Measurements from ENCODE around the gene MYOG.

MYOG gene

DNA sequence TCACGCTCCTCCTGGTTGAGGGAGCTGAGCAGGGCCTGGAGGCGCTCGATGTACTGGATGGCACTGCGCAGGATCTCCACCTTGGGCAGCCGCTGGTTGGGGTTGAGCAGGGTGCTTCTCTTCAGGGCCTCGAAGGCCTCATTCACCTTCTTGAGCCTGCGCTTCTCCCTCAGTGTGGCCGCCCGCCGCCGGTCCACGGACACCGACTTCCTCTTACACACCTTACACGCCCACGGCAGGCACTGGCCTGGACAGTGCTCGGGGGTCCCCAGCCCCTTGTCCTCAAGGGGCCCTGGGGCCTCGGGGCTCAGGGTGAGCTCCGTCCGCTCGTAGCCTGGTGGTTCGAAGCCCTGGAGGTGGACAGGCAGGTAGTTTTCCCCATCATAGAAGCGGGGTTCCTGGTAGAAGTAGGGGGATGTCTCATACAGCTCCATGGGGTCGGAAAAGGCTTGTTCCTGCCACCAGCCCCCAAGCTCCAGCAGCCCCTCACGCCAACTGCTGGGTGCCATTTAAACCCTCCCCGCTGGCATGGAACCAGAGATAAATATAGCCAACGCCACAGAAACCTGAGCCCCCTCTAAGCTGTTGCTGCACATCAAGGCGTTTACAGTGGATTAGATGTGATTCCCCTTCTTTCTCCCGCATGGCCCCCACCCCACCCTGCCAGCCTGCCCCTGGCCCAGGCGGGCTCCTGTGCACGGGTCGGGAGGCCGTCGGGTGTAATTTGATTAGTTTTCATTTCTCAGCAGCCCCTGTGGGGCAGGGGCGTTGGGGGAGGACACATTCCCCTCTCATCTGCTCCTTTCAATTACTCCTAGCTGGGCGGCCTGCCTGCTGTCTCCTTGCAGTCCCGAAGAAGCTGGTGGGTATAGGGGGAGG lies at the start of gene MYOG:
TSS of gene MYOG (minus strand) at position 485 of the 879 bp plus-strand sequence. CDS start at position 434, 51 bp downstream.
- DNase-seq = peak; percentile 74

DNA sequence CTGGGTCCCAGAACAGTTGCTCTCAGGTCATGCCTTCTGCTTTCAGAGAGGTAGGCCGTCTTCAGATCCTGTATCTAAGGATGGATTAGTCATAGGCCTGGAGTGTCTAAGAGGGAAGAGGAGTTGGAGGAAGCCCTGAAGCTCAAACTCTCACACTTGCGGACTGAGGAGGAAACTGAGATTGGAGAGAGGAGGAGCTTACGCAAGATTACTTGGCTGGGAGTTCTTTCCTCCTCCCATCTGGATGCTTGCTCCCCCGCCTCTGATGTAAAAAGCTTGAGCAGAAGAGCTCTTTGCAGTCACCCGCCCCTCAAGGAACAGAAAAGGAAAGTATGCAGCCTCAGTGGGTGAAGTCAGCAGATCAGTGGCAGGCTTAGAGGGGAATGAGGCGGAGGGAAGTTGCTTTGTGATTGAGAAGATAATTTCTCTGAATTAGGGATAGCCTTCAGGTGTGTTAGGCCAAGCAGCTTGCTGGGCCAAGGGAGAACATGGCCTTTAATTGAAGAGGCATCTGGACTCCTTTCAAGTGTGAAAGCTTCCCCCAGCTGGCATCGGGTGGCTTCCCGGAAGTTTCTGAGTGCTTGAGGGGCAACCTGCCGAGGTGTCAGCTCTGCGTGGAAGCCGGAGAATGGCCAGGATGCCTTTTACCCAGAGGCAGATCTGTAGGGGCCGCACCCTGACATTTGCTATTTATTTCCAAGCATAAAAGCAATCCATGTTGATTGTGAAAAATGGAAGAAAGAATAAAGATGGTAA lies 48.3 kb upstream of the MYOG start:
- no peak for DNase-seq

DNA sequence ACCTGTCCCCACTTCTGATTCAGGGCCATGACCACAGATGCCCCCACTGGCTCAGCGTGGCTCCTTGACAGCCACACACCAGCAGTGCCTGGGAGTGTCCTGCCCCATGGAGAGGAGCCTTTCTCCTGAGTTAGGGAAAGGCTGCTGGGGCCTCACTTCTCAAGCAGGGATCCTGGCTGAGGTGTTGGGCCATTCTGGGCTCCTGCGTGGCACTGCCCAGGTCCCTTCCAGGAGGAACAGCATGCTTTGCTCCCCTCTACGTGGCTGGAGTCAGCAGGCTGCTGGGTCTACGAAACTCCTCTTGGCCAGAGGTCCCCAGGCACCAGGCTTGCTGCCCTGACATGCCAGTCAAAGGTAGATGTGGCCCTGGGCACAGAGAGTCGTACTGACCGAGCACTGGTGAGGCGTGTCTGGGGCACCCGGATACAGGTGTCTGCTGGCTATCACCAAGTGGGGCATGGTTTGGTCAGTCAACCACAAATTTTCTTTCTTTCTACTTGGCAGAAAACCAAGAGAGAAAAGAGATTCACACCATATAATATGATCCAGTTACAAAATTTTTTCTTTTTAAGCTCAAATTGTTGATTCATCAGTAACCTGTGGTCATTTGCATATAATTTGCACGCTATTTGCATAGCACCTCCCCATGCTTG lies 45.9 kb upstream of the MYOG start:
- no peak for DNase-seq

DNA sequence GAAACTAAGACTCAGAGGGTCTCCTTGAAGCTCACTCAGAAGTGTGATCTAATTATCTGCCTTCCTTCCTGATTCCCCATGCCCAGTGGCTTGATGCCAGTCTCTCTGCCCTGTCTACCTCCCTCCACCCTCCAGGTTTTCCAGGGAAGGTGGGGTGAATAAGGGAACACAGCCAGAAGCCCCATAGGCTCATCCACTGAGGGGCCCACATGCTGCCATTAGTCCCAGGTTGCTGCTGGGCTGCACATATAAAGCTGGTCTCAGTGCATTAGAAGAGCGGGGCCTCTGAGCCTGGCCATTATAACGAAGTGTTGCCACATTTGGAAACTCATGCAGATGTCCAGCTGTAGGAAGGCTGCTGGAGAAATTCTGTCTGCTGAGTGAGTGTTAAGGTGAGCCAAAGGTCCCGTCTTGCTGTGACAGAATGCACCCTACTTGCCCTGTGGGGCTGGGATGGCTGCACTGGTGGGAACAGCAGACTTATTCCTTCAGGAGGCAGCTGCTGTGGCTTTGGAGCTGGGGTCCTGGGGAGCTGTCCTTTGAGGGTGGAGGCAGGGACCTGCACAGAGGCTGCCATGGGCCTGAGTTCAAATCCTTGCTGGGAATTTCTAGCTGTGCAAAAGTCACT lies 44.7 kb upstream of the MYOG start:
- DNase-seq = no peak

DNA sequence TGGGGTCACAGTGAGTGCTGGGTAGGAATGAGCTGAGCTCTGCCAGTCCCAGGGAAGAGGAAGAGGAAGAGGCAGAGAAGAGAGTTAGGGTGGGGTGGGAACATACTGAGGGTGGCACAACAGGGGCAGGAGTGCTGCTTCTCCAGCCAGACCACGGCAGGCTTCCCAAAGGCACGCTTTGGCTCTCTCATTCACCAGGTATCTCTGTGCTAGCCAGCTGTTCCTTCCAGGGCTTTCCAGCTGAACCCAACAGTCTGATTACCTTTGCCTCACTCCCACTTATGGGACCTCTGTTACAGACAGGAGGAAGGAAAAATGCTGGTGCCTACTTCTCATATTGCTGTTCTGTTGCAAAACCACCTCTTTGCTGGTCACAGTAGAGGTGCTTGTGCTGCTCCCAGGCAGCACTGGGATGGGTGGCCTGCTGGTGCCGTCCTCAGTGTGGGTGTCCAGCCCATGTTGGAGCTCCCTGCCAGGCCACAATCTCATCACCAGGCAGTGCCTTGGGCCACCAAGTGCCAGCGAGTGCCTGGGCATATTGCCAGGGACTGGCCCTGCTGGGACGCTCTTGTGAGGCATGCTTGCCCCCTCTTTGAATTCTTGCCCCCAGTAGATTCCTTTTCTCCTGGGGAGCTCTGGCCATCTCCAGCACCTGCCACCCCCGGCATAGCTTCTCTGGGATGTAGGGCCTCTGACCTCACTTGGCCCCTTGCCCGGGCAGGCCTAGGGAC lies 43.9 kb upstream of the MYOG start:
- no peak for DNase-seq

DNA sequence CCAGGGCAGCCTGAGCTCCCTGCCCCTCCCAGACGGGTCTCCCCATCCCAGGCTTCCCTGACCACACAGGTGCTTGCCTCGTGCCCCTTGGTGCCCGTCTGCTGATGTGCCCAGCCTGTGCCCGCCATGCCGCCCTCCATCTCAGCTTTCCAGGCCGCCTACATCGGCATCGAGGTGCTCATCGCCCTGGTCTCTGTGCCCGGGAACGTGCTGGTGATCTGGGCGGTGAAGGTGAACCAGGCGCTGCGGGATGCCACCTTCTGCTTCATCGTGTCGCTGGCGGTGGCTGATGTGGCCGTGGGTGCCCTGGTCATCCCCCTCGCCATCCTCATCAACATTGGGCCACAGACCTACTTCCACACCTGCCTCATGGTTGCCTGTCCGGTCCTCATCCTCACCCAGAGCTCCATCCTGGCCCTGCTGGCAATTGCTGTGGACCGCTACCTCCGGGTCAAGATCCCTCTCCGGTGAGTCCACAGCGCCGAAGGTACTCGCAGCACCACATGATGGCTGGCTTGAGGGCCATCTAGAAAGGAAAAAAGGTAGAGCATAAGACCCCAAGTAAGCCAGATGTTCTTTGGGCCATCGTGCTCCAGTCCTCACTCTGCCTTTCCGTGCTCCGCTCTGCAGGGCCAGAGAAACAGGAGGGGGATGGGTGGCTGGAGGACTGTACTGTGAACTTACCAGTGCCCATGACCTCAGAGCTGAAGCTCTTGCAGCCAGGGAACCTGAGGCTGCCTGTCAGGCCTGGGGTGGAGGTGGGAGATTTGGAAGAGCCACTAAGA lies 43.1 kb upstream of the MYOG start:
- no peak for DNase-seq

DNA sequence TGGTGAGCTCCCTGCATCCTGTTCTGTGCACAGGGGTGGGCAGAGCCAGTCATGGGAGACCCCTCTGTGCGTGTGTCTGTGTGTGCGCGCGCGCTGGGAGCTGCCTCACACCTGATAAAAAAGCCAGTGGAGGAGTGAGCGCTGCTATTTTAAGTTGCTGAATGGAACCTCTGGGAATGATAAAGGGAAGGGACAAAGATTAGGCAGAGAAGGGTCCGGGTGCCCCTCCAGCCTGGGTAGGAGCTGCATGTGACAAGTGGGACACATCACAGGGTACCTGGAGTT lies 42.6 kb upstream of the MYOG start:
- no peak for DNase-seq

DNA sequence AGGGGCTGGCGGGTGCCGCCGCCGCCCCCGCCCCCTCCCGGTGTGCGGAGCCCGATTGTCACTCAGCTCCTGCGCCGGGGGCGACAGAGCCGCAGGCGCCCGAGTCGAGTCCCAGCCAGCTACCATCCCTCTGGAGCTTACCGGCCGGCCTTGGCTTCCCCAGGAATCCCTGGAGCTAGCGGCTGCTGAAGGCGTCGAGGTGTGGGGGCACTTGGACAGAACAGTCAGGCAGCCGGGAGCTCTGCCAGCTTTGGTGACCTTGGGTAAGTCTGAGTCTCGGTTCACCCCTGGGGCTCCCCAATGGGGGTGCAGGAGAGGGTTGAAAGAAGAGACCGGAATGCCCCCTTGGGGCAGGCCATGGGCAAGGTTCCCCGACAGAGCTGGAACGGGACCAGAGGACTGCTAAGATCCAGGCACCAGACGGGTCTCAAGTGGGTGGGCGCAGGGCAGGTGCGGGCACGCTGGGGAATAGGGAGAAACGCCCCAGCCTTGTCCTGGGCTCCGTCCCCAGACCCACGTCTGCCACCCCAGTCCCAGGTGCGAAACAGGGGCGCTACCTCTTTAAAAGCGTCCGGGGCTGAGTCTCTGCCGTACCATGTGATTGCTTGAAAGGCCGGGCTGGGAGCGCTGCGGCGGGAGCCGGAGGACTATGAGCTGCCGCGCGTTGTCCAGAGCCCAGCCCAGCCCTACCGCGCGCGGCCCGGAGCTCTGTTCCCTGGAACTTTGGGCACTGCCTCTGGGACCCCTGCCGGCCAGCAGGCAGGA lies 42.0 kb upstream of the MYOG start, which contains the start of gene ADORA1:
TSS of gene ADORA1 (plus strand) at position 61 of the 765 bp plus-strand sequence. CDS start 1,116 bp downstream, outside the sequence.
- DNase-seq = peak; percentile 16

DNA sequence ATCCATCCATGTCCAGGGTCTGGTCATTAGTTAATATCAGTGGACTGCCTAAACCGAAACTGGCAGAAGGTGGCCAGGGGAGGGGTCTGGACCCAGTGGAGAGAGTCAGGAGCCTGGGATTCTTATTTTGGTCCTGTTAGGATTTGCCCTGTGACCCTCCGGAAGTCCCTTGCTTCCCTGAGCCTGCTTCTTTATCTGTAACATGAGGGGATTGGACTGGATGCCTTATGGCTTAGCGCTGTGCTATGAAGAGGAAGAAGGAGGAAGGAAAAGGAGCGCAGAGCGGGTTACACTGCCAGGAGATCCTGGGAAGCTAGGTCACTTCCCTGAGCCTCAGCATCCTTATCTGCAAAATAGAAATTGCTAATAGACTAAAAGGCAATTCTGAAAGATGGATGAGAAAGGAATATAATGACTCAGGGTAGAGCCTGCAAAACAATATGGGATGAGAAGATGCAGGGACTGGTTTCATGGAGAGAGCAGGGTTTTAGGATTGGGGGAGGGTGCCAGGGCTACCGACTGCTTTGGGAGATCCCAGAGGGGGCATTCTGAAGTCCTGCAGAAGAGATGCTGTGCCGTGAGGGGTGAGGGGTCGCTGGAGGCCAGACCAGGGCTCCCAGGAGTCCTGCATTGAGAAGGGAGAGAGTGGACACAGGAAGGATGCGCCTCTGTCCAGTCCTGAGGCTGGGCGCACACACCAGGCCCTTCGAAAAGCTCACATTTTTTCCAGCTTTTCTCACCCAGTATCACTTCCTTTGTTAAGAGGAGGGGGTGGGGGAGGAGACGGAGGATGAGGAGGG lies 41.3 kb upstream of the MYOG start:
- DNase-seq = no peak

DNA sequence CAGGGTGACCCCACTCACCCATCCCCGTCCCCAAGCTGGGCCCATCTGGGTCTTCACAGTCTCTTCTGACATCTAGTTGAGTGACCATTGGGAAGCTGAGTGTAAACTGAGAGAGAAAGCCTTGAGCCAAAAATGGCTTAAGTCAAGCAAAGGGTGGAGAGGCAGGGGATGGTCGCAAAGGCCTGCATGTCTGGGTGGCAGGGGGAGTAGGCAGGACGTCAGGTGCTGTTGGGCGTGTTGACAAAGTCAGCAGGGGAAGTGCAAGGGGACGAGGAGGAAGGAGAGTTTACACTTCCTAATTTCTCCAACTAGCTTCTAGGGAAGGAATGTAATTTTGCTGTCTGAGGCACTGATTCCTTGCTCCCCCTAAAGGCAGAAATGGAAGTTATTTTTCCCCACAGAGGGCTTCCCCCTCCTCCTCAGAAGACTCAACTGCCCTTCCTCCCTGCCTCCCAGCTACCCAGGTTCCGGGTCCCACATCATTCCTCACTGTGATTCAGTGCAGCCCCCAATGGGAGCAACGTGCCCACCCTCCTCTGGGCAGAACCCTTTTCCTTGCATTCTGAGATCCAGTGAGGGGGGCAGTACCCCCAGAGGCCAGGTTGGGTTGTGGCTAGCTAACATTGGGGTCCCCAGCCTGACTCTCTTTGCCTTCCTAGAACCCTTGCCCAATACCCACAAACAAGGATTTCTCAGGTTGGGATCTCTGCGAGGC lies 40.5 kb upstream of the MYOG start:
- no peak for DNase-seq

DNA sequence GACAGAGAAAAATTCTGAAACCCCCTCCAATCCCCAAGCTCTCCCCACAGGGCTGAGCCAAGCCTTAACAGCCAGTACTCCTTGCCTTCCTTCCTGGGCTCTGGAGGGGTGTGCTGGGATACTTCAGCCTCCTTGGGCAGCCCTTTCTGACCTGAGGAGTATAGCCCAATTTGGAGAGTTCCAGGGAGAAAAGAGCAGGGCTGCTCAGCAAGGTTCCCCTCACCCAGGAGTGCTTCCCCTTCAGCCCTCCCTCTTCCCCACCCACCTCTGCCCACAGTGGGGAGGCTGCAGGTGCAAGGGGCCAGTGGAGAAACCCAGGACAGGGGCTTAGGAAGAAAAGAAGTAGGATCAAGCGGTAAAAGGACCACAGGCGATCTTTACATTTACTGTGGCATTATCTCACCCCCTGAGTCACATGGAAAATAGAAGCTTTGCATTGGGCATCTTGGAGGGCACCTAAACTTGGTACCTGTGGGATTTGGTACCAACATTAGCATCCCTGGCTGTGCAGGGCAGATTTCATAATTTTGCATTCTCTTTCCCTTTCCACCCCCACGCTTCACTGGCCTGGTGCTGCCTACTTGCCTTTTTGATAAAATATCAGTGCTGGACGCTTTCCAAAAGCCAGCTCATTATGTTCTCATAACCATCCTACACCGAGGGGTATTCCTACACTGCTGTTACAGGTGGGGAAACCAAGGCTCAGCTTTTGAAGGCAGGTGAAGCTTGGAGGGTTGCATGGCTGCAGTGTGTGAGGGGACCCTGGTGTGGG lies 38.9 kb upstream of the MYOG start:
- DNase-seq = no peak

DNA sequence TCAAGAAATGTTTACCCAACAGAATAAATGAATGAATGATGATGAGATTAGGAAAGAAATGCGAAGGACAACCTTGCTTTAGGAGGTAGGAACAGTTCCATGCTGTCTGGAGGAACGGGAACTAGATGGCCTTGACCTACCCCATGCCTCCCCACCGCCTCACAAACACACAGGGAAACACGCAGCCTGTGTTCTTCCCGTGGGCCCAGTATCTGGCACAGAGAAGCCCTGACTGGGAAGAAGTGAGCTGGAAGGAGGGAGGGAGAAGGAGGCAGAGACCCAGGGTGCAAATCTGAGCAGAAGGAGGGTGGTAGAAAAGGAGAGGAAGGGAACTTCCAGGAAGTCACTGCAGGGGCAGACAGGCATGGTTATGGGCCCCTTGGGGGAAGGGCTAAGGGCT lies 38.2 kb upstream of the MYOG start:
- no peak for DNase-seq

DNA sequence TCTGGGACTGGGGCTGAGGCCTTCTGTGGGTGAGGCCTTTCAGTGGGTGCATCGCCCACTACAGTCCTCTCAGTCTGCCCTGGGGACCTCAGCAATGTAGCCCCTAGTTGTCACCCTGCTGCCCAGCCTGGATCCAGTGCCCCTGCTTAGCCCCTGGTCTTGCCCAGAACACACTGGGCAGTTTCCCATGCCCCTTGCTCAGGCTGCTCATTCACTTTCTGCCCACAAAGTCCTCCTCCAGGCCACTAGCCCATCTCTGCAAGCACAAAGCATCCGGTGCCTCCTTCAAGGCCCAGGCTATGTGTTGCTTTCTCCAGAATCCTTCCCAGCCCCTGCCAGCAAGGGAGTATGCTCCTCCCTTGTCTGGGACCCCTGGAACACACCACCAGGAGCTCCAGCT lies 36.3 kb upstream of the MYOG start:
- DNase-seq = no peak

DNA sequence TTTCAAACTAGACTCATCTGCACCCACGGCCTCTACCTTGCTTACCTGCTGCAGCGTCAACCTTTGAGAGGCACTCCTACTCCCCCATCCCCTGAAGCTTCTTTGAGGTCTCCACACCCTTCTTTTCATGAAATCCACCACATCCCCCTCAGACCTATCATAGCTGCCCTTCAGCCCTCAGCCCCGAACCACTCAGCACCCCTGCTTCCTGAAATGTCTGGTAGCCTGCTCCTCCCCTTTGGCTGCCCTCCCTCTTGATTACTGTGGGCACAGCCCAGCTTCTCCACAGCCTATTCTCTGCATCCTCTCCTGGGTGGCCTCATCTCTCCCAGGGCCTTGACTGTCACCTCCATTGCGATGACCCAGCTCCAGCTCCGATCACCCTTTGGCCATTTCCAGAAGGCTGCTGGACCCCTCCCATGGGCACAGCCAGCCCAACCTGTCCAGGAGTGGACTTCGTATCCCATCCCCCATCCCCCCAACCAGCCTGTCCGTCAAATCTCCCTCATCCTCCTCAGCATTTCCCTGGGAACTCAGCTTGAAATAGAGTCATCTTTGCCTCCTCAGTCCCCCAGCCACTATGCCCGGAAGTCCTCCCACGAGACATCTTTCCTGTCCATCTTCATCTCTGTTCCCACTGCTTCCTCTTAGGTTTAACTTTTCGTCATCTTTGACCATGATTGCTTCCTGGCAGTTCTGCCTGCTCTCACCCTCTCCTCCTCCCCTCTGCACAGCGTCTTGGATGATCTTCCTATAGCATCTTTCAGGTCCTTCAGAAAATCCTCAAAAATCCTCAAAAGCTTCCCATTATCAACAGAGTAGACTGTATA lies 35.6 kb upstream of the MYOG start:
- no peak for DNase-seq

DNA sequence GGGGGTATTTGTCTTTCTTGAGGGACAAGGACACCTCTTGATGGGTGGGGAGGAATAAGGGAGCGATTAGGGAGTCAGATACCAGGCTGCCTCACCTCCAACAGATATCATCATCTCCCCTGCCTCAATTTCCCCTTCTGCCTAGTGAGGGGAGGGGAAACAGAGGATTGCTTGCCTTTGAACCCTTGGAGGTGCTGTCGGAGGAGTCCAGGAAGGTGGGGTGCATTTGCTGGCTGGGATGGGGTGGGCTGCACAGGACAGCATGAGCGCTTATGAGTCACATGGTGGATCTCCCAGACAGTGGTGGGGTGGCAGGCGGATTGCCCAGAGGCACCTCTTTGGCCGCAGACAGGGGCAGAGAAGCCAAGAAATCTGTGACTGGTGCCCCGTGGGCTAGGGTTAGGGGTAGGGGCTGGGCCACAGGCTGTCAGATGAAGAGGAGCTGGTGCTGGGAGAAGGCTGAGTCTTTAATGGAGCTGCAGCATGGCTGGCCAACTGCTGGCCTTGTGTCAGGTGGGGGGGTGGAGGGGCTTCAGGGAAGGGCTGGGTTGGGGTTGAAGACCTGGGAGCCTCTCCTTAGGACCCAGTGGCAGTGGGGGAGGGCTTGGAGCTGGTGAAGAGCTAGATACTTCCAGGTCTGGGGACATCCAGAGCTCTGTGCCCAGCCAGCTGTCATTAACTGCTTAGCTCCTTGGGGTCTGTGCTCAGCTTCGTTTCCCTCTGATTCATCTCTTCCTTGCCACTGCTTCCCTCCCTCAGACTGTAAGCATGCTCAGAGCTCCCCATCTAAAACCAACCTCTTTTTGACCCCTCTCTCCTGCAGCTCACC lies 34.7 kb upstream of the MYOG start:
- DNase-seq = no peak
